Femur (tissue), 1 donor: Measurements from ENCODE around the gene IGFBP1.
"Not testable (repeated sequence)": the region's sequence is repeated elsewhere in the genome, so short reads cannot be mapped to it uniquely, and the experiment has no call there.

Experiments
- DNase-seq: peaks from one replicate; pipeline ENCODE4 v3.0.0-alpha.2; 2017

The IGFBP1 gene

DNA sequence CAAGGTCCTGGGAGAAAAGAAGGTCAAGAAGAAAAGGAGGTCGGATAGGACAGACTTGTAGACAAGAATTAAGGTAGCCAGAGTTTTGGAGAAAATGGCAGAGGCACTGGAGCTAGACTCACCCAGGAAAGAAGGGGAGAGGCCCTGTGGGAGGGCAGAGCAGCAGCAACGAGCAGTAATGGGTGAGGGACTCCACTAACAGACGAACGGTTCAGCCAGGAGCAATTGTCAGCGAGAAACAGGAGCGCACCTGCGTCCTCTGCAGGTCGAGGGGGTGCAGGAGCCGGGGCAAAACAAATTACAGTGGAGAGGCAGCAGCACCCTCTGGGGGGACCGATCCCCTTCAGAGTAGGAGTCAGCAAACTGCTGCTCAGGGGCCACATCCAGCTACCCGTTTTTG, 51.3 kb downstream of the IGFBP1 start:
- no peak for DNase-seq

DNA sequence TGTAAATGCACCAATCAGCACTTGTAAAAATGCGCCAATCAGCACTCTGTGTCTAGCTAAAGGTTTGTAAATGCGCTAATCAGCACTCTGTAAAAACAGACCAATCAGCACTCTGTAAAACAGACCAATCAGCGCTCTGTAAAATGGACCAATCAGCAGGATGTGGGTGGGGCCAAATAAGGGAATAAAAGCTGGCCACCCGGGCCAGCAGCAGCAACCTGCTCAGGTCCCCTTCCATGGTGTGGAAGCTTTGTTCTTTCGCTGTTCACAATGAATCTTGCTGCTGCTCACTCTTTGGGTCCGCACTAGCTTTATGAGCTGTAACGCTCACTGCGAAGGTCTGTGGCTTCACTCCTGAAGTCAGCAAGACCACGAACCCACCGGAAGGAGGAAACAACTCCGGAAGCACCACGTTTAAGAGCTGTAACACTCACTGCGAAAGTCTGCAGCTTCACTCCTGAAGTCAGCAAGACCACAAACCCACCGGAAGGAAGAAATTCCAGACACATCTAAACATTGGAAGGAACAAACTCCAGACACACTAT, 52.0 kb downstream of the IGFBP1 start:
- DNase-seq, result not testable (repeated sequence)

DNA sequence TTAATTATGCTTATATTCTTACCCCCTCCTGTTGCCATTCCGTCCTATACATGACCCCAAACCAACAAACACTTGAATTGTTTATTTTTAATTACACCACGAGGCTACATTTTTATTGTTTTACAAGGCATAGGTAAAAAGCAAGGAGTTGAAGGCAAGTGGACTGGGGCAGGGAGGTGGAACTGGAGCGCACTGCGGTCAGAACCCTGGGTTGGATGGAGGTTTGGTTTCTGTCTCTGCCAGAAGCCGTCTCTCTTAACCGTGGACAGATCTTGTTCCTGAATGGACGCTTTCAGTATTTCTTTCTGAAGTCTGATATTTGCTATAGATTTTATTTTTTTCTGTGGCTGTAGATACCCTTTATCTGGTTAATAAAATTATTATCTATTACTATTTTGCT, 52.7 kb downstream of the IGFBP1 start:
- no peak for DNase-seq
